HL-60/S4 (cell line): Measurements from ENCODE around the gene SLC9A3.

Experiments
- in situ Hi-C: fragments of 300-500 bp; cut with MboI; formaldehyde crosslinking; loops from 2 replicates; pipeline ENCODE4 v1.14.3; 2022; ENCODE audit warnings: low sequenced_read_pairs

SLC9A3 gene

GRCh38 chr5:422323-423232, 101.7 kb downstream of the SLC9A3 start:
- in situ Hi-C loops, result no loop called here

GRCh38 chr5:421901-422300, 102.3 kb downstream of the SLC9A3 start:
- in situ Hi-C loops, result no loop called here

GRCh38 chr5:421287-421880, 102.9 kb downstream of the SLC9A3 start:
- in situ Hi-C loops, result no loop called here

- in situ Hi-C loops, result no loop called here
Observed at GRCh38 chr5:420632-421286, 103.5 kb downstream of the SLC9A3 start.
